ENCODE results near the gene PPM1F. TPM values are rescaled to one million over a fixed set of nuclear protein-coding genes. Genes with fewer than 3 reads are reported as not detected.
"Not testable (repeated sequence)": the region's sequence is repeated elsewhere in the genome, so short reads cannot be mapped to it uniquely, and the experiment has no call there.

The PPM1F gene
- total and polyA plus RNA-seq, 5 experiments from 2014 or later: 8.3 to 25.1 (median 9.9) TPM

DNA sequence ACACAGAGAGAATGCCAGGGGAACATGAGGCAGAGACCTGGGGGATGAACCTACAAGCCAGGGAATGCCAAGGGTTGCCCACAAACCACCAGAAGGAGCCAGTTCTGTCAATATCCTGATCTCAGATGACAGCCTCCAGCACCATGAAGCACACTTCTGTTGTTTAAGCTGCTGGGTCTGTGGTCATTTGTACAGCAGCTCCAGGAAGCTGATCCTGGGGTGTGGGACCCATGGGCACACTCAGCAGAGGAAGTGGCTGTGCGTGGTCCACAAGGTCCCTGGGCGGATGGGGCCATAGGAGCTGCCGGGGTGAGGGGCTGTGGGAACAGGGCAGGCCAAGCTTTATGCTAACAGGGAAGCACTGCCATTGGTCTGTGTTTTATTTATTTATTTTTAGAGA is 12.1 kb downstream of the PPM1F start:
- Mint-ChIP-seq H3K36me3 (peaks cover 0 to 20% (median 2%) of the 10 kb centered on the region in 3 donors), H3K27me3 (no peaks in the 10 kb centered on the region), H3K4me3 (no peak overlapping the region), H3K9me3 (no peaks in the 10 kb centered on the region), H3K27ac (peak overlapping the region in 3 of 10 donors; percentile 60 to 86 (median 72)), H3K4me1 (peaks cover 25 to 59% (median 41%) of the 10 kb centered on the region in 4 donors)
- DNase-seq: no peak
- POLR2A ChIA-PET: interaction anchor here (2.2 kb wide), 1 partner anchor 12 kb away, joined by 7 read pairs; the partner anchor contains the start of gene PPM1F
- no peak for ATAC-seq

DNA sequence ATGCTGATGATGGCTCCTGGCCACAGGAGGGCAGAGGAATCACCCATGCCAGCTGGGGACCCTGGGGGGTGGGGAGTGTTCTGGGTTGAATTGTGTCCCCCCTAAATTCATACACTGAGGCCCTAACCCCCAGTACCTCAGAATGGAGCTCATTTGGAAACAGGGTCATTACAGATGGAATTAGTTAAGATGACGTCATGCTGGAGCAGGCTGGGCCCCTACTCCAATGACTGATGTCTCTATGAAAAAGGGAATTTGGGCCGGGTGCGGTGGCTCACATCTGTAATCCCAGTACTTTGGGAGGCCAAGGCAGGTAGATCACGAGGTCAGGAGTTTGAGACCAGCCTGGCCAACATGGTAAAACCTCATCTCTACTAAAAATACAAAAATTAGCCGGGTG is 12.7 kb downstream of the PPM1F start:
- POLR2A ChIA-PET: interaction anchor here (0.6 to 3.8 kb wide), 3 partner anchors 13 to 282 kb away, joined by 5 to 16 read pairs (median 7); partner anchors contain the start of gene PPM1F
- Mint-ChIP-seq H3K4me1 (peaks cover 25 to 59% (median 41%) of the 10 kb centered on the region in 4 donors), H3K4me3 (peak overlapping the region in 1 of 10 donors; percentile 45), H3K36me3 (peaks cover 0 to 22% (median under 1%) of the 10 kb centered on the region in 3 donors), H3K27ac (peak overlapping the region in 5 of 10 donors; percentile 43 to 86 (median 60))
- ATAC-seq, H3K9me3 Mint-ChIP-seq, H3K27me3 Mint-ChIP-seq, DNase-seq: not testable (repeated sequence)

DNA sequence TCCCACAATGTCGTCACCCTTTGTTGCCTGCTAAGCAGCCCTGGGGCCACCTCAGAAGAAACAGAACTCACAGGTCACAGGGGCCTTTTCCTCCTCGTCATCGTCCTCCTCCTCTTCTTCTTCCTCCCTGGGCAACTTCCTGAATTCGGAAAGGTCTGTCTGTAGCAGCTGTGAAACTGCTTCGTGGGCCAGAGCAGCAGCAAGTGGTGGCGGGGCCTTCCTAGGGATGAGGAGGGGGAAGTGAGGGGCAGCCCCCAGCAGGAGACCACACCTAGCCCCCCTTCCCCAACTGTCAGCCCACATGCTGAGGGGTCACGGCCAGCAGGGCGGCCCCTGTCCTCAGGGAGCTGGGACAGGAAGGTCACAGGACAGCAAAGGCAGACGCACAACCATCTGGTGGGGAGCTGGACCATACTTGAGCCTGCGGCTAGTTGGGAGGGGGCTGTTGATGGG is 13.2 kb downstream of the PPM1F start:
- Mint-ChIP-seq H3K4me1 (peaks cover 25 to 59% (median 40%) of the 10 kb centered on the region in 4 donors), H3K27me3 (no peaks in the 10 kb centered on the region), H3K36me3 (peaks cover 0 to 24% (median 2%) of the 10 kb centered on the region in 3 donors), H3K9me3 (no peaks in the 10 kb centered on the region), H3K27ac (peak overlapping the region in 9 of 10 donors; percentile 3 to 90 (median 84)), H3K4me3 (peak overlapping the region in 6 of 10 donors; percentile 22 to 89 (median 79))
- POLR2A ChIA-PET: interaction anchor here (0.6 to 3.8 kb wide), 2 partner anchors 14 to 281 kb away, joined by 5 to 16 read pairs; partner anchors contain the start of gene PPM1F
- DNase-seq (peak in 1 of 10 donors; percentile 49), ATAC-seq (no peak)

DNA sequence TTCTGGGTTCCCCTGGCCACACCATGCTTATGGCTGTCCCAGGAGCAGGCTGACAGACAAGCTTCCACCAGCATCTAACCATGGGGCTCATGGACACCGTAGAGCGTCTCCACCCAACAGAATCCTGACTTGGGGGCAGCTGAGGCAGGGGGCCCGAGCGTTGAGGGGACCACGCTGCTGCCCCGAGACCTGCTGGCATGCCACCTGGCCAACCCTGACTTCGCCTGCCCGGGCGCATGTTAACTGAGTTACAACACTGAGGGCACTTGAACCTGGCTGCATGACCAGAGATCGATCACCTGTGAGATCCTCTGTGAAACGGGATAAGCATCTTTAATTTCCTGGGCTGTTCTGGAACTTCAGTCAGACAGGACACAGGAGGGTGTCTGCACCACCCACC is 13.7 kb downstream of the PPM1F start:
- POLR2A ChIA-PET: interaction anchor here (1.6 to 3.8 kb wide), 2 partner anchors 14 to 72 kb away, joined by 4 to 16 read pairs; partner anchors contain the start of genes MAPK1 and PPM1F
- ATAC-seq: no peak
- DNase-seq: peak in 1 of 10 donors; percentile 31
- peak overlapping the region in 9 of 10 donors; percentile 28 to 92 (median 88) for H3K27ac Mint-ChIP-seq
- H3K9me3 Mint-ChIP-seq: no peaks in the 10 kb centered on the region
- peaks cover 23 to 59% (median 38%) of the 10 kb centered on the region in 4 donors for H3K4me1 Mint-ChIP-seq
- peaks cover 0 to 22% (median 2%) of the 10 kb centered on the region in 3 donors for H3K36me3 Mint-ChIP-seq
- H3K4me3 Mint-ChIP-seq: peak overlapping the region; percentile 75 to 89 (median 84)
- no peaks in the 10 kb centered on the region for H3K27me3 Mint-ChIP-seq

- POLR2A ChIA-PET: interaction anchor here (0.6 to 3.8 kb wide), 4 partner anchors 10 to 71 kb away, joined by 3 to 16 read pairs (median 5); partner anchors contain the start of genes MAPK1 and PPM1F
- Mint-ChIP-seq H3K9me3 (no peaks in the 10 kb centered on the region), H3K27ac (peak overlapping the region; percentile 72 to 92 (median 88)), H3K4me1 (peaks cover 23 to 59% (median 37%) of the 10 kb centered on the region in 4 donors), H3K36me3 (peaks cover 0 to 18% (median 2%) of the 10 kb centered on the region in 3 donors), H3K4me3 (peak overlapping the region; percentile 75 to 89 (median 84)), H3K27me3 (no peaks in the 10 kb centered on the region)
- DNase-seq (peak; percentile 80 to 96 (median 89)), ATAC-seq (peak; percentile 98 to 99)
These were observed 14.4 kb downstream of the PPM1F start for GRCh38 chr22:21938071-21938822.

- Mint-ChIP-seq H3K4me1 (peaks cover 21 to 56% (median 34%) of the 10 kb centered on the region in 4 donors), H3K9me3 (no peaks in the 10 kb centered on the region), H3K4me3 (peak overlapping the region; percentile 75 to 89 (median 84))
These were observed 14.9 kb downstream of the PPM1F start for GRCh38 chr22:21937821-21938070.

DNA sequence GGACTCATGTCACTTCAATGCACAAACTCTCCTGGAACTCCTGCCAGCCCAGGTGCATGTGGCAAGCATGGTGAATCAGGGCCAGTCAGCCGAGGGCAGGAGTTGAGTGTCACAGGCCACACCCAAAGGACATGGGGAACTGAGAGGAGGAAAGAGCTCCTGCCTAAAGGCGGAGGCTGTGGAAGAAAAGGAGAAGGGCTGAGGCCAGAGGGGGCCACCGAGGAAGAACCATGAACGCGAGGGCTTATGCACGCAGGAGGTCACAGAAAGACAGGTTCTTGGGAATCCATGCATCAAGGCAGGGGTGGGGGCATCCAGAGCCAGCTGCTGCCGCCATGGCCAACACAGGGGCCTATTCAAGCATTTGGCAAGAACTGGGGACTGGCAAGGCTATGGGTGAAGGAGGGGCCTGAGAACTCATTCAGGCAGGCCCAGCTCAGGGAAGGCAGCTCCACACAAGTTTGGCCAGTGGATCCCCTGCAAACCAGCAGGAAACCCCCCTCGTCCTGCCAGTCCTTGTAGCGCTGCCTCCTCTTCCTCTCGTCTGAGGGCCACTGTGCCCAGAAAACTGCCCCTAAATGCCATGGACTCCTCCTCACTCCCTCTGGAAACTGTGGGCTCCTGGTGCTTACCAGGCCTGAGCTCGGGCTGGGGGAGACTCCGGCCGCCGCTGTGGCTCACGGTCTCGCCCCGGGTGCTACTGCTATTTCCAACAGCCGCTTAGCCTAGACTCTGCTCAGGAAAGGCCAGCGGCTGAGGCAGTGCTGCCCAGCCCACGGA is 15.4 kb downstream of the PPM1F start:
- POLR2A ChIA-PET: interaction anchor here (1.6 to 3.8 kb wide), 2 partner anchors 16 to 70 kb away, joined by 4 to 16 read pairs; partner anchors contain the start of genes MAPK1 and PPM1F
- Mint-ChIP-seq H3K36me3 (peaks cover 0 to 26% (median 8%) of the 10 kb centered on the region in 3 donors), H3K9me3 (no peaks in the 10 kb centered on the region), H3K4me3 (peak overlapping the region in 6 of 10 donors; percentile 45 to 89 (median 80)), H3K27me3 (no peaks in the 10 kb centered on the region), H3K4me1 (peaks cover 19 to 52% (median 30%) of the 10 kb centered on the region in 4 donors), H3K27ac (peak overlapping the region in 8 of 10 donors; percentile 47 to 90 (median 82))
- ATAC-seq (no peak), DNase-seq (peak in 1 of 10 donors; percentile 51)

More at GRCh38 chr22:21937821-21938070, 14.9 kb downstream of the PPM1F start:
- ATAC-seq (no peak), DNase-seq (no peak)
- Mint-ChIP-seq H3K27me3 (no peaks in the 10 kb centered on the region), H3K27ac (peak overlapping the region; percentile 72 to 92 (median 87)), H3K36me3 (peaks cover 0 to 22% (median 5%) of the 10 kb centered on the region in 3 donors)
- POLR2A ChIA-PET: interaction anchor here (0.9 to 3.8 kb wide), 3 partner anchors 11 to 70 kb away, joined by 3 to 16 read pairs (median 4); partner anchors contain the start of genes MAPK1 and PPM1F

GRCh38 chr22:21936151-21936775 is 16.4 kb downstream of the PPM1F start:
- Mint-ChIP-seq H3K27ac (peak overlapping the region in 2 of 10 donors; percentile 46 to 81), H3K36me3 (peaks cover 0 to 24% (median 8%) of the 10 kb centered on the region in 3 donors), H3K27me3 (no peaks in the 10 kb centered on the region), H3K9me3 (no peaks in the 10 kb centered on the region), H3K4me3 (peak overlapping the region in 1 of 10 donors; percentile 5), H3K4me1 (peaks cover 17 to 44% (median 24%) of the 10 kb centered on the region in 4 donors)
- DNase-seq (peak in 1 of 10 donors; percentile 4), ATAC-seq (no peak)
- POLR2A ChIA-PET: interaction anchor here (3.8 kb wide), 1 partner anchor 17 kb away, joined by 16 read pairs; the partner anchor contains the start of gene PPM1F

GRCh38 chr22:21933910-21934309 is 18.7 kb downstream of the PPM1F start:
- POLR2A ChIA-PET: no interaction called here
- DNase-seq (no peak), ATAC-seq (no peak)
- peaks cover 16 to 27% (median 20%) of the 10 kb centered on the region in 4 donors for H3K4me1 Mint-ChIP-seq
- H3K36me3 Mint-ChIP-seq: peaks cover 0 to 38% (median 17%) of the 10 kb centered on the region in 3 donors
- no peak overlapping the region for H3K27ac Mint-ChIP-seq
- no peaks in the 10 kb centered on the region for H3K27me3 Mint-ChIP-seq
- no peaks in the 10 kb centered on the region for H3K9me3 Mint-ChIP-seq
- H3K4me3 Mint-ChIP-seq: no peak overlapping the region

DNA sequence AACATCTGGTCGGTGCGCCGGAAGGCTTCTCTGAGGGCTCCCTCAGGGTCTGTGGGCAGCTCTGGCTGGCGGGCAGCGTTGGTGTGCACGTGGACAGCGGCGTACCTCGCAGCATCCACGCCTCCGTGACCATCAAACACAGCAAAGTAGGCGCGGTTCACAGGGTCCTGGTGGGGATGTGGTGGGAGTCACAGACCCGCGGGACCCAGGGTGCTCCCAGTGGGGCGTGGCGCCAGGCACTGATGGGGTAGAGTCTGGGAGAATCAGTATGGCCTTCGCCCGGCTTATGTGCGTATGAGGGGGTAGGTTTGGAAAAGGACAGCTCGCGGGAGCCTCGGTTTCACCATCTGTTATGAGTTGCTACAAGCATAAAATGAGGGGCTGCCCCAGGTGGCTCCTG is 19.2 kb downstream of the PPM1F start:
- POLR2A ChIA-PET: no interaction called here
- peaks cover 15 to 22% (median 16%) of the 10 kb centered on the region in 4 donors for H3K4me1 Mint-ChIP-seq
- H3K9me3 Mint-ChIP-seq: no peaks in the 10 kb centered on the region
- H3K36me3 Mint-ChIP-seq: peaks cover 0 to 43% (median 21%) of the 10 kb centered on the region in 3 donors
- no peaks in the 10 kb centered on the region for H3K27me3 Mint-ChIP-seq
- ATAC-seq (no peak), DNase-seq (no peak)
- H3K27ac Mint-ChIP-seq: no peak overlapping the region
- no peak overlapping the region for H3K4me3 Mint-ChIP-seq

GRCh38 chr22:21932347-21932746 is 20.3 kb downstream of the PPM1F start:
- H3K4me3 Mint-ChIP-seq: no peak overlapping the region
- peaks cover 5 to 12% (median 8%) of the 10 kb centered on the region in 4 donors for H3K4me1 Mint-ChIP-seq
- peaks cover 0 to 44% (median 22%) of the 10 kb centered on the region in 3 donors for H3K36me3 Mint-ChIP-seq
- no peaks in the 10 kb centered on the region for H3K27me3 Mint-ChIP-seq
- DNase-seq: no peak
- no peak overlapping the region for H3K27ac Mint-ChIP-seq
- POLR2A ChIA-PET: no interaction called here
- no peak for ATAC-seq
- H3K9me3 Mint-ChIP-seq: no peaks in the 10 kb centered on the region
